WTC11 (cell line): ENCODE results near the gene DNAJC7. TPM values are rescaled to one million over a fixed set of nuclear protein-coding genes. Genes with fewer than 3 reads are reported as not detected.

Source experiments
- ATAC-seq: fragments of 200-7000 bp; cut with Tn5 transposase; 2 replicates; pipeline ENCODE4 v1.10.0; 2021; ENCODE audit warnings: mild to moderate bottlenecking, moderate library complexity
- CTCF ChIA-PET: fragments of 300-600 bp; sonication (Branson Sonifier 250); formaldehyde crosslinking; loops from one replicate; lab custom pipeline; 2021; ENCODE audit warnings: antibody characterized with exemption; lab: Charles Lee
- POLR2A ChIA-PET: fragments of 350-600 bp; sonication (Branson Sonifier 250); formaldehyde crosslinking; loops from one replicate; lab custom pipeline; 2021; ENCODE audit warnings: antibody characterized with exemption; lab: Charles Lee
- DNase-seq: peaks from one replicate; pipeline ENCODE4 v3.0.0; 2021; ENCODE audit warnings: low spot score
- H3K27ac Mint-ChIP-seq: 2 replicates; pipeline ENCODE4 v1.8.0; 2021; ENCODE audit warnings: mixed read lengths
- H3K27me3 Mint-ChIP-seq: 2 replicates; pipeline ENCODE4 v1.8.0; 2021; ENCODE audit warnings: low read depth, mild to moderate bottlenecking, moderate library complexity, mixed read lengths
- H3K36me3 Mint-ChIP-seq: 2 replicates; pipeline ENCODE4 v1.8.0; 2021; ENCODE audit warnings: mixed read lengths
- H3K4me1 Mint-ChIP-seq: 2 replicates; pipeline ENCODE4 v1.8.0; 2022; ENCODE audit warnings: mixed read lengths
- H3K4me3 Mint-ChIP-seq: 2 replicates; pipeline ENCODE4 v1.8.0; 2021; ENCODE audit warnings: mild to moderate bottlenecking, moderate library complexity, mixed read lengths
- H3K9me3 Mint-ChIP-seq: 2 replicates; pipeline ENCODE4 v1.8.0; 2021; ENCODE audit warnings: mixed read lengths
- CREM ChIP-seq: sonication (generic); formaldehyde crosslinking; IDR thresholded peaks from 2 replicates; pipeline ENCODE4 v1.8.1; 2022; ENCODE audit warnings: mild to moderate bottlenecking, missing genetic modification reagents, moderate library complexity
- ESRRA ChIP-seq: sonication (generic); formaldehyde crosslinking; IDR thresholded peaks from 2 replicates; pipeline ENCODE4 v1.8.1; 2022; ENCODE audit warnings: mild to moderate bottlenecking, missing genetic modification reagents, borderline replicate concordance
- ETV6 ChIP-seq: sonication (generic); formaldehyde crosslinking; IDR thresholded peaks from 2 replicates; pipeline ENCODE4 v1.8.1; 2022; ENCODE audit warnings: mild to moderate bottlenecking, missing genetic modification reagents
- FOXJ3 ChIP-seq: sonication (generic); formaldehyde crosslinking; IDR thresholded peaks from 2 replicates; pipeline ENCODE4 v1.9.0; 2021; ENCODE audit warnings: missing genetic modification reagents, mild to moderate bottlenecking, borderline replicate concordance
- FOXP1 ChIP-seq: sonication (generic); formaldehyde crosslinking; IDR thresholded peaks from 2 replicates; pipeline ENCODE4 v1.8.0; 2022; ENCODE audit warnings: missing genetic modification reagents, mild to moderate bottlenecking, moderate library complexity, borderline replicate concordance
- GRHL2 ChIP-seq: fragments of 250-450 bp; sonication (Bioruptor Pico); IDR thresholded peaks from 2 replicates; pipeline ENCODE4 v1.8.0; 2022; ENCODE audit warnings: mild to moderate bottlenecking, moderate library complexity; ENCODE audit not compliant: insufficient replicate concordance, severe bottlenecking
- MXD4 ChIP-seq: fragments of 250-450 bp; sonication (Bioruptor Pico); IDR thresholded peaks from 2 replicates; pipeline ENCODE4 v1.8.0; 2021; ENCODE audit warnings: mild to moderate bottlenecking, moderate library complexity, borderline replicate concordance
- MYBL2 ChIP-seq: sonication (generic); formaldehyde crosslinking; IDR thresholded peaks from 2 replicates; pipeline ENCODE4 v1.8.1; 2023; ENCODE audit warnings: mild to moderate bottlenecking, moderate library complexity, missing genetic modification reagents
- NR1H2 ChIP-seq: sonication (generic); formaldehyde crosslinking; IDR thresholded peaks from 2 replicates; pipeline ENCODE4 v1.9.0; 2021; ENCODE audit warnings: mild to moderate bottlenecking, moderate library complexity, missing genetic modification reagents
- OVOL2 ChIP-seq: fragments of 250-450 bp; sonication (Bioruptor Pico); IDR thresholded peaks from 2 replicates; pipeline ENCODE4 v1.9.0; 2021; ENCODE audit warnings: mild to moderate bottlenecking, borderline replicate concordance
- SMAD3 ChIP-seq: sonication (generic); formaldehyde crosslinking; IDR thresholded peaks from 2 replicates; pipeline ENCODE4 v1.8.0; 2022; ENCODE audit warnings: missing genetic modification reagents, mild to moderate bottlenecking, borderline replicate concordance
- TEAD4 ChIP-seq: sonication (generic); formaldehyde crosslinking; IDR thresholded peaks from 2 replicates; pipeline ENCODE4 v1.8.0; 2022; ENCODE audit warnings: mild to moderate bottlenecking, missing genetic modification reagents
- ZNF138 ChIP-seq: sonication (generic); formaldehyde crosslinking; conservative IDR thresholded peaks from 2 replicates; pipeline ENCODE4 v1.8.1; 2022; ENCODE audit warnings: mild to moderate bottlenecking, moderate library complexity, missing genetic modification reagents
- ZNF423 ChIP-seq: fragments of 250-450 bp; sonication (Bioruptor Pico); IDR thresholded peaks from 2 replicates; pipeline ENCODE4 v2.1.2; 2022; ENCODE audit warnings: mild to moderate bottlenecking, moderate library complexity
- total RNA-seq: library from RNA; stranded (reverse); gene quantifications from 3 replicates; pipeline ENCODE4 v1.2.3, GENCODE V29; 2021
- TF ChIP-seq, protein P1 (sequence below): sonication (generic); formaldehyde crosslinking; IDR thresholded peaks from 2 replicates; pipeline ENCODE4 v1.8.0; 2023; ENCODE audit warnings: mild to moderate bottlenecking, missing genetic modification reagents
- TF ChIP-seq, protein P2 (sequence below): fragments of 250-450 bp; sonication (Bioruptor Pico); IDR thresholded peaks from 2 replicates; pipeline ENCODE4 v1.9.0; 2021; ENCODE audit warnings: mild to moderate bottlenecking, borderline replicate concordance
- TF ChIP-seq, protein P3 (sequence below): sonication (generic); formaldehyde crosslinking; IDR thresholded peaks from 2 replicates; pipeline ENCODE4 v1.8.0; 2022; ENCODE audit warnings: mild to moderate bottlenecking, missing genetic modification reagents
- TF ChIP-seq, protein P4 (sequence below): sonication (generic); formaldehyde crosslinking; IDR thresholded peaks from 2 replicates; pipeline ENCODE4 v1.8.1; 2022; ENCODE audit warnings: low read depth, mild to moderate bottlenecking, moderate library complexity, missing genetic modification reagents, borderline replicate concordance
- TF ChIP-seq, protein P5 (sequence below): fragments of 250-450 bp; sonication (Bioruptor Pico); IDR thresholded peaks from 2 replicates; pipeline ENCODE4 v2.1.2; 2022; ENCODE audit warnings: mild to moderate bottlenecking, moderate library complexity

Gene DNAJC7
- total RNA-seq, 1 experiment from 2014 or later, result 140 TPM

DNA sequence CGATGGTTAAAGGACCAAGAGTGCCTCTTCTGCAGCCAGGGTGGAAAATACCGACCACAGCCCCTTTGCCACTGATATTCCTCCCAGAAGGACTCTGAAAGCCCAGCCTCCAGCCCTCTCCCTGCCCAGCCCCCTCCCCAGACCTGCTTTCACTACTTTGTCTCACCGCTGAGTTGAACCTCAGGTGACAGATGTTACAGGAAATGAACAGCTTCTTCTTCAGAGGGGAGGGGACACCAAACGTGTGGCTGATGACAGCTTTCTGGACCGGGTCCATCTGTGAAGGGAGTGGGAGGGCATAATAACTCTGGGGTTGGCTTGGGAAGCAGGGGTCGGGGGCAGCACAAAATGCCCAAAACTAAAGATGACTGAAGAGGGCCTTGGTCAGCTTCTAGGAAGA is 16.8 kb upstream of the DNAJC7 start (continued):
- TF ChIP-seq, protein P1, sequence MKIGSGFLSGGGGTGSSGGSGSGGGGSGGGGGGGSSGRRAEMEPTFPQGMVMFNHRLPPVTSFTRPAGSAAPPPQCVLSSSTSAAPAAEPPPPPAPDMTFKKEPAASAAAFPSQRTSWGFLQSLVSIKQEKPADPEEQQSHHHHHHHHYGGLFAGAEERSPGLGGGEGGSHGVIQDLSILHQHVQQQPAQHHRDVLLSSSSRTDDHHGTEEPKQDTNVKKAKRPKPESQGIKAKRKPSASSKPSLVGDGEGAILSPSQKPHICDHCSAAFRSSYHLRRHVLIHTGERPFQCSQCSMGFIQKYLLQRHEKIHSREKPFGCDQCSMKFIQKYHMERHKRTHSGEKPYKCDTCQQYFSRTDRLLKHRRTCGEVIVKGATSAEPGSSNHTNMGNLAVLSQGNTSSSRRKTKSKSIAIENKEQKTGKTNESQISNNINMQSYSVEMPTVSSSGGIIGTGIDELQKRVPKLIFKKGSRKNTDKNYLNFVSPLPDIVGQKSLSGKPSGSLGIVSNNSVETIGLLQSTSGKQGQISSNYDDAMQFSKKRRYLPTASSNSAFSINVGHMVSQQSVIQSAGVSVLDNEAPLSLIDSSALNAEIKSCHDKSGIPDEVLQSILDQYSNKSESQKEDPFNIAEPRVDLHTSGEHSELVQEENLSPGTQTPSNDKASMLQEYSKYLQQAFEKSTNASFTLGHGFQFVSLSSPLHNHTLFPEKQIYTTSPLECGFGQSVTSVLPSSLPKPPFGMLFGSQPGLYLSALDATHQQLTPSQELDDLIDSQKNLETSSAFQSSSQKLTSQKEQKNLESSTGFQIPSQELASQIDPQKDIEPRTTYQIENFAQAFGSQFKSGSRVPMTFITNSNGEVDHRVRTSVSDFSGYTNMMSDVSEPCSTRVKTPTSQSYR (CRISPR knock-in tag), result no peak

DNA sequence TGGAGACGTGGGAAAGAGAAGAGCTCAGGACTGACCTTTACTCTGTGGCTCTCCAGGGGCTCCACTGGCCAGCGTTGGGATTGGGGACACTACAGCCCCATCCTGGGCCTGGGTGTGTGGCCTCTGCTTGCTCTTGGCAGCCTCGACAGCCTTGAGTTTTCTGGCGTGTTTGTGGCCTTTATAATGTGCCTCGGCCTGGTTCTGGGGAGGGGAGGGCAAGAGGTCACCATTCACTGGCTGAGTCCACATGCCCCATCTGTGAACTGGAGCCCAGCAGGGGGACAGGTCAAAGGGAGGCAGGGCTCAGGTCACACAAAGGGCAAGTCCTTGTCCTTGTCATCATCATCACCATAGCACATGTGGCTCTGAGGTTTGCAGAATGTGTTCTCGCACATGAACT is 14.3 kb upstream of the DNAJC7 start:
- H3K36me3 Mint-ChIP-seq, result no peaks in the 10 kb centered on the region
- TF ChIP-seq, protein P2, sequence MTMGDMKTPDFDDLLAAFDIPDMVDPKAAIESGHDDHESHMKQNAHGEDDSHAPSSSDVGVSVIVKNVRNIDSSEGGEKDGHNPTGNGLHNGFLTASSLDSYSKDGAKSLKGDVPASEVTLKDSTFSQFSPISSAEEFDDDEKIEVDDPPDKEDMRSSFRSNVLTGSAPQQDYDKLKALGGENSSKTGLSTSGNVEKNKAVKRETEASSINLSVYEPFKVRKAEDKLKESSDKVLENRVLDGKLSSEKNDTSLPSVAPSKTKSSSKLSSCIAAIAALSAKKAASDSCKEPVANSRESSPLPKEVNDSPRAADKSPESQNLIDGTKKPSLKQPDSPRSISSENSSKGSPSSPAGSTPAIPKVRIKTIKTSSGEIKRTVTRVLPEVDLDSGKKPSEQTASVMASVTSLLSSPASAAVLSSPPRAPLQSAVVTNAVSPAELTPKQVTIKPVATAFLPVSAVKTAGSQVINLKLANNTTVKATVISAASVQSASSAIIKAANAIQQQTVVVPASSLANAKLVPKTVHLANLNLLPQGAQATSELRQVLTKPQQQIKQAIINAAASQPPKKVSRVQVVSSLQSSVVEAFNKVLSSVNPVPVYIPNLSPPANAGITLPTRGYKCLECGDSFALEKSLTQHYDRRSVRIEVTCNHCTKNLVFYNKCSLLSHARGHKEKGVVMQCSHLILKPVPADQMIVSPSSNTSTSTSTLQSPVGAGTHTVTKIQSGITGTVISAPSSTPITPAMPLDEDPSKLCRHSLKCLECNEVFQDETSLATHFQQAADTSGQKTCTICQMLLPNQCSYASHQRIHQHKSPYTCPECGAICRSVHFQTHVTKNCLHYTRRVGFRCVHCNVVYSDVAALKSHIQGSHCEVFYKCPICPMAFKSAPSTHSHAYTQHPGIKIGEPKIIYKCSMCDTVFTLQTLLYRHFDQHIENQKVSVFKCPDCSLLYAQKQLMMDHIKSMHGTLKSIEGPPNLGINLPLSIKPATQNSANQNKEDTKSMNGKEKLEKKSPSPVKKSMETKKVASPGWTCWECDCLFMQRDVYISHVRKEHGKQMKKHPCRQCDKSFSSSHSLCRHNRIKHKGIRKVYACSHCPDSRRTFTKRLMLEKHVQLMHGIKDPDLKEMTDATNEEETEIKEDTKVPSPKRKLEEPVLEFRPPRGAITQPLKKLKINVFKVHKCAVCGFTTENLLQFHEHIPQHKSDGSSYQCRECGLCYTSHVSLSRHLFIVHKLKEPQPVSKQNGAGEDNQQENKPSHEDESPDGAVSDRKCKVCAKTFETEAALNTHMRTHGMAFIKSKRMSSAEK (CRISPR knock-in tag), result no peak
- TF ChIP-seq FOXP1 (CRISPR knock-in tag) (no peak), FOXJ3 (no peak), OVOL2 (CRISPR knock-in tag) (no peak), ZNF138 (CRISPR knock-in tag) (no peak), ESRRA (no peak), TEAD4 (CRISPR knock-in tag) (no peak), ZNF423 (CRISPR knock-in tag) (no peak), MYBL2 (no peak), SMAD3 (no peak)
- TF ChIP-seq, protein P3, sequence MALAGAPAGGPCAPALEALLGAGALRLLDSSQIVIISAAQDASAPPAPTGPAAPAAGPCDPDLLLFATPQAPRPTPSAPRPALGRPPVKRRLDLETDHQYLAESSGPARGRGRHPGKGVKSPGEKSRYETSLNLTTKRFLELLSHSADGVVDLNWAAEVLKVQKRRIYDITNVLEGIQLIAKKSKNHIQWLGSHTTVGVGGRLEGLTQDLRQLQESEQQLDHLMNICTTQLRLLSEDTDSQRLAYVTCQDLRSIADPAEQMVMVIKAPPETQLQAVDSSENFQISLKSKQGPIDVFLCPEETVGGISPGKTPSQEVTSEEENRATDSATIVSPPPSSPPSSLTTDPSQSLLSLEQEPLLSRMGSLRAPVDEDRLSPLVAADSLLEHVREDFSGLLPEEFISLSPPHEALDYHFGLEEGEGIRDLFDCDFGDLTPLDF (CRISPR knock-in tag), result no peak
- ChIA-PET CTCF (interaction anchor here (0.9 to 9.6 kb wide), 9 partner anchors 12 to 104 kb away, joined by 3 to 138 read pairs (median 5); partner anchors contain the start of genes DNAJC7, NKIRAS2 and ZNF385C), POLR2A (interaction anchor here (0.6 kb wide), 1 partner anchor 304 kb away, joined by 3 read pairs; no protein-coding TSS in a partner anchor)
- no peaks in the 10 kb centered on the region for H3K9me3 Mint-ChIP-seq
- H3K27ac Mint-ChIP-seq, result no peak overlapping the region
- DNase-seq (no peak), ATAC-seq (no peak)
- no peak overlapping the region for H3K4me3 Mint-ChIP-seq
- peaks cover 3% of the 10 kb centered on the region; the same call in 1 of the 2 replicates for H3K27me3 Mint-ChIP-seq
- peaks cover 15% of the 10 kb centered on the region for H3K4me1 Mint-ChIP-seq

DNA sequence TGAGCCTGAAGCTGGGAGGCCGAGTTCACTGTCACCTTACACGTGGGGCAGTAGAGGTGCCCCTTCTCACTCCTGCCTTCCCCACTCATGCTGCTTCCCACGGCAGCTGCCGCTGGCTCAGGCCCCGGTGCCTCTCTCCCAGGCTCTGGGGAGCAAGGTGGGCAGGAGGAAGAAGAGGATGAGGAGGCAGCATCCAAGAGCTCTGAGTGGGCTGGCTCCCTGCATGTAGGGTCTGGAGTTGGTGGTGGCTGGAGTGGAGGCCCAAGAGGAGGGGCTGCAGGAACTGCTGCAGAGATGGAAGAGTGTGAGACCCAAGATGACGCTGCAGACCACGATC is 11.5 kb upstream of the DNAJC7 start:
- Mint-ChIP-seq H3K4me3 (no peak overlapping the region), H3K4me1 (peaks cover 13% of the 10 kb centered on the region), H3K36me3 (peaks cover 11% of the 10 kb centered on the region), H3K9me3 (no peaks in the 10 kb centered on the region), H3K27me3 (peaks cover 3% of the 10 kb centered on the region; the same call in 1 of the 2 replicates), H3K27ac (no peak overlapping the region; the same call in 1 of the 2 replicates)
- ChIA-PET POLR2A (interaction anchor here (0.6 to 3.7 kb wide), 9 partner anchors 9 to 366 kb away, joined by 3 to 13 read pairs (median 3); partner anchors contain the start of genes DNAJC7, KAT2A, NKIRAS2 and ZNF385C), CTCF (interaction anchor here (0.6 to 9.6 kb wide), 37 partner anchors 11 to 498 kb away, joined by 3 to 138 read pairs (median 6); partner anchors contain the start of genes ACLY, C17orf113, CNP and DHX58)
- ATAC-seq, result no peak
- no peak for DNase-seq
- TF ChIP-seq SMAD3 (no peak), CREM (no peak), MXD4 (CRISPR knock-in tag) (no peak), NR1H2 (CRISPR knock-in tag) (no peak), GRHL2 (CRISPR knock-in tag) (no peak), ETV6 (no peak)
- TF ChIP-seq, protein P4, sequence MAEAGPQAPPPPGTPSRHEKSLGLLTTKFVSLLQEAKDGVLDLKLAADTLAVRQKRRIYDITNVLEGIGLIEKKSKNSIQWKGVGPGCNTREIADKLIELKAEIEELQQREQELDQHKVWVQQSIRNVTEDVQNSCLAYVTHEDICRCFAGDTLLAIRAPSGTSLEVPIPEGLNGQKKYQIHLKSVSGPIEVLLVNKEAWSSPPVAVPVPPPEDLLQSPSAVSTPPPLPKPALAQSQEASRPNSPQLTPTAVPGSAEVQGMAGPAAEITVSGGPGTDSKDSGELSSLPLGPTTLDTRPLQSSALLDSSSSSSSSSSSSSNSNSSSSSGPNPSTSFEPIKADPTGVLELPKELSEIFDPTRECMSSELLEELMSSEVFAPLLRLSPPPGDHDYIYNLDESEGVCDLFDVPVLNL (CRISPR knock-in tag), result no peak
- TF ChIP-seq, protein P5, sequence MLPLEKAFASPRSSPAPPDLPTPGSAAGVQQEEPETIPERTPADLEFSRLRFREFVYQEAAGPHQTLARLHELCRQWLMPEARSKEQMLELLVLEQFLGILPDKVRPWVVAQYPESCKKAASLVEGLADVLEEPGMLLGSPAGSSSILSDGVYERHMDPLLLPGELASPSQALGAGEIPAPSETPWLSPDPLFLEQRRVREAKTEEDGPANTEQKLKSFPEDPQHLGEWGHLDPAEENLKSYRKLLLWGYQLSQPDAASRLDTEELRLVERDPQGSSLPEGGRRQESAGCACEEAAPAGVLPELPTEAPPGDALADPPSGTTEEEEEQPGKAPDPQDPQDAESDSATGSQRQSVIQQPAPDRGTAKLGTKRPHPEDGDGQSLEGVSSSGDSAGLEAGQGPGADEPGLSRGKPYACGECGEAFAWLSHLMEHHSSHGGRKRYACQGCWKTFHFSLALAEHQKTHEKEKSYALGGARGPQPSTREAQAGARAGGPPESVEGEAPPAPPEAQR (CRISPR knock-in tag), result no peak
